ENCODE data around the gene CARS1.

DNA sequence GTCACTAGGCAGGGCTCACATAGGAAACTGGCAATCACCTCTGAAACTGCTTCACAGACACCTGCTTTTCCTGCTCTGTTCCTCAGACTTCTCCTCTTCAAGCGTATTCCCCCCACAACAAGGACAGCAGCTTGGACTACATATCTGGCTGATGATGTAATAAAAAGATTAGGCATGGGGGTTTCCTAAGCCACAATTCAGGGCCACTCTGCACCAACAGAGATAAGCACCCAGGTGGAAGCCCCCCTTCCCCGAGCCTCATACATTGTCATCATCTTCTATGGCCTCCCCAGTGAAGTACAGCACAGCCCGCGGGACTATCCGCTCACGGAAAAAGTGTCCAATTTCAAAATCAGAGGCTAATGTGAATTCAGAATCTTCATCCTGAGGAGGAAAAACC, 103.0 kb downstream of the CARS1 start:
- no peak for TF ChIP-seq CTCF (IDR thresholded peaks at IDR 0.05; ENCODE audit: low read length)
- TF ChIP-seq EZH2 (optimal IDR thresholded peaks at IDR 0.05; ENCODE audit: low read depth, low read length): no peak
- no peak for TF ChIP-seq EZH2phosphoT487 (IDR thresholded peaks at IDR 0.05; ENCODE audit: low read length)
